Astrocyte of the cerebellum (primary cell): ENCODE results near the gene MYL6B.
A peak's percentile ranks its signal among the peaks of the same experiment; 100 is the strongest.

ENCODE experiments used
- DNase-seq: peaks from one replicate; pipeline ENCODE4 v3.0.0-alpha.2; 2011; ENCODE audit warnings: low read depth
- H3K4me3 ChIP-seq: 2 replicates; pipeline ENCODE4 v1.5.1; 2011; ENCODE audit warnings: mild to moderate bottlenecking, low read depth, low read length, moderate library complexity
- in situ Hi-C: cut with HindIII; loops from 2 replicates; pipeline ENCODE4 v1.10.0; 2017; ENCODE audit warnings: low sequenced_read_pairs
- TF ChIP-seq, protein P1 (sequence below): IDR thresholded peaks from 2 replicates; pipeline ENCODE4 v1.5.1; 2012; ENCODE audit warnings: low read length, low read depth, moderate library complexity, mild to moderate bottlenecking; ENCODE audit errors: missing control alignments

The MYL6B gene

DNA sequence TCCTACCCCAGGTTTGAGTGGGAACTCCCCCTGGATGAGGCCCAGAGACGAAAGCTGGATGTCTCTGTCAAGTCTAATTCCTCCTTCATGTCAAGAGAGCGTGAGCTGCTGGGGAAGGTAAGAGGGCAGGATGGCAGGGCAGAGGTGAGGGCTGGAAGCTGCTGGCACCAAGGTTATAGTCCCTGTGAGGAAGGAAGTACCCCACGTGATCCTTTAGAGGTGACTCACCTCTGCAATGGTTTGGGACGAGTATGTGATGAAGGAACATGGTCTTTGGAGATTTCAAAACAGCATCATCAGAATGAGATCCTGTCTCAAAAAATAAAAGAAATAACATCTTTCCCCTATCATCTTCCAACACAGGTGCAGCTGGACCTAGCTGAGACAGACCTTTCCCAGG, 9.2 kb upstream of the MYL6B start:
- no peak overlapping the region for H3K4me3 ChIP-seq
- in situ Hi-C loops = no loop called here
- no peak for DNase-seq
- TF ChIP-seq, protein P1, sequence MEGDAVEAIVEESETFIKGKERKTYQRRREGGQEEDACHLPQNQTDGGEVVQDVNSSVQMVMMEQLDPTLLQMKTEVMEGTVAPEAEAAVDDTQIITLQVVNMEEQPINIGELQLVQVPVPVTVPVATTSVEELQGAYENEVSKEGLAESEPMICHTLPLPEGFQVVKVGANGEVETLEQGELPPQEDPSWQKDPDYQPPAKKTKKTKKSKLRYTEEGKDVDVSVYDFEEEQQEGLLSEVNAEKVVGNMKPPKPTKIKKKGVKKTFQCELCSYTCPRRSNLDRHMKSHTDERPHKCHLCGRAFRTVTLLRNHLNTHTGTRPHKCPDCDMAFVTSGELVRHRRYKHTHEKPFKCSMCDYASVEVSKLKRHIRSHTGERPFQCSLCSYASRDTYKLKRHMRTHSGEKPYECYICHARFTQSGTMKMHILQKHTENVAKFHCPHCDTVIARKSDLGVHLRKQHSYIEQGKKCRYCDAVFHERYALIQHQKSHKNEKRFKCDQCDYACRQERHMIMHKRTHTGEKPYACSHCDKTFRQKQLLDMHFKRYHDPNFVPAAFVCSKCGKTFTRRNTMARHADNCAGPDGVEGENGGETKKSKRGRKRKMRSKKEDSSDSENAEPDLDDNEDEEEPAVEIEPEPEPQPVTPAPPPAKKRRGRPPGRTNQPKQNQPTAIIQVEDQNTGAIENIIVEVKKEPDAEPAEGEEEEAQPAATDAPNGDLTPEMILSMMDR = no peak

DNA sequence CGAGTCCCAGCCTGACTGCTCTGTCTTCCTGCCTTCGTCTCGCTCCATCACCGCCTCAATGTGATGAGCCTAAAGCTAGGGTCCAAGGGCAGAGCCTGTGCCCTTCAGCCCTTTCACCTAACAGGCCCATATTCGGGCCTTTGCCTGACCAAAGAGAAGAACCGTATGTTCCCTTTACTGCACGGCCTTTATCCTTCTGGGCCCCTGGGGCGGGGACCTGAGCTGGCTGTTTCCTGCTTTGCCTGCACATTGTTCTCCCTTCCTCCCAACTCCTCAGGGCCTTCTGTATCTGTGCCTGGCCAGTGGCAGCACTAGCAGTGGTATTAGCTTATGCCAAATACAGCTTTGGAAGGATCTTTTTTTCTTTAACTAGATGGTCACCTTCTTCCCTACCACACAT, 8.5 kb upstream of the MYL6B start:
- no peak overlapping the region for H3K4me3 ChIP-seq
- TF ChIP-seq, protein P1 = no peak
- in situ Hi-C loops = no loop called here
- no peak for DNase-seq

DNA sequence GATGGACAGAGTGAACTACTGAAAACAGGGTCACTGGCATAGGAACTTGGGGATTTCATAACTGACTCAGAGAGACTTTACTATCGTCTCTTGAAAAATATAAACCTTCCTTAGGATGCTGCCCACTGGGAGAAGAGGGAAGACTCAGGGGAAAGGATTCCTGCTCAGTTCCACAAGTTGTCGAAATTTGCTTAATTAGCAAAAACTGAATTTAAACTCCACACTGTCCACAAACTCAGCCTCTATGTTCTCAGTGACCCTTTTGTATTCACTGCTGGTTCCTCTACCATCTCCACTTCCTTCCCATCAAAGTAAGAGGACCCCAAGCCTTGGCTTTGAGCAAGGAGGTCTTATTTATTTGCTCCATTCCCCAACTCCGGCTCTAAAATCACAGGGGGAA, 7.2 kb upstream of the MYL6B start:
- no peak for DNase-seq
- in situ Hi-C loops = no loop called here
- TF ChIP-seq, protein P1 = no peak
- H3K4me3 ChIP-seq = no peak overlapping the region

DNA sequence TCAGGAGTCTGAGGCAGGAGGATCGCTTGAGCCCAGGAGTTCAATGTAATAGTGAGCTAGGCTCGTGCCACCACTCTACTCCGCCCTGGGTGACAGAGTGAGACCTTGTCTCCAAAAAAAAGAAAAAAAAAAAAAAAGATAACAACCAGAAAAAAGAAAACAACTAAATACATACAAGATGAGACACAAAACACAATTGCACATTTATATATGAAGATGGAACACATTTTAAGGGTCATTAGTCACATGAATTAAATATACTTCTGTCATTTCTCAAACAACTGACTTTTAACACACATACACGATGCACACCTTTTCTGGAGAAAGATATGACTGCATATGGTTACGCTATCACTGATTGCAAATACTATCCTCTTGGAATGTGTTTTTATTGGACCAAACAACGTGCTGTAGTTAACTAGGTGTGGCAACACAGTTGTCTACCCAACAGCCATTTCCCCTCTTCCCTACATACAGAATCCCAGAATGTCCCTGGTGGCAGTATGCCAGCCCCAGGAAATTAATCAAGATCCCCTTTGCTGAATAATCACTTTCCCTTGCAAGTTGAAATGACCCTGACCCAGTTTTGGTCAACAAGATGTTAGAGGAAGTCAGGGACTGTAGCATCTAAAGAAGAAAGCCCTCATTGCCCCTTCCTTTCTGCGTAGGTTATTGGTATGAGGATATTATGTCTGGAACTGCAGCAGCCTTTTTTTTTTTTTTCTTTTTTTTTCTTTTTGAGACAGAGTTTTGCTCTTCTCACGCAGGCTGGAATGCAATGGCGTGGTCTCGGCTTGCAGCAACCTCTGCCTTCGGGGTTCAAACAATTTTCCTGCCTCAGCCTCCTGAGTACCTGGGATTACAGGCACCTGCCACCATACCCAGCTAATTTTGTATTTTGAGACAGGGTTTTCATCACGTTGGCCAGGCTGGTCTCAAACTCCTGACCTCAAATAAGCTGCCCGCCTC, 5.6 kb upstream of the MYL6B start:
- H3K4me3 ChIP-seq = no peak overlapping the region
- in situ Hi-C loops = no loop called here
- TF ChIP-seq, protein P1 = no peak
- DNase-seq = no peak

DNA sequence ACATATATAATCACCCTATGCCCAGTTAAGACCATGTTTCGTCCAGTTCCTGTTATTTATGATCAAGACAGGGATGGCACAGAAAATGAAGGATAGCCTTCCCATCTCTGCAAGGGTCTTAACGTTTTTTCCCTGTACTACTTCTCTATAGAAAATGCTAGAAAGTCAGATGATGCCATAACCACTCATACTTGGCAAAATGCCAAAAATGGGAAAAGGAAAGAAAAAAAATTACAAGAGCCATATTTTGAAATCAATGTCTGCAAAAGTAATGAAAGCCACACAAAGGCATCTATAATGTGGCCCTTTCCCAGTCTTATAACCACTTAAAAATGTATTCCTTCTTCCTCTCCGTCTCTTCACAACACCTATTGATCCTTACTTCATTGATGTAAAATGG, 1.8 kb upstream of the MYL6B start:
- peak; percentile 35 for DNase-seq
- TF ChIP-seq, protein P1 = no peak
- in situ Hi-C loops = no loop called here
- no peak overlapping the region for H3K4me3 ChIP-seq

DNA sequence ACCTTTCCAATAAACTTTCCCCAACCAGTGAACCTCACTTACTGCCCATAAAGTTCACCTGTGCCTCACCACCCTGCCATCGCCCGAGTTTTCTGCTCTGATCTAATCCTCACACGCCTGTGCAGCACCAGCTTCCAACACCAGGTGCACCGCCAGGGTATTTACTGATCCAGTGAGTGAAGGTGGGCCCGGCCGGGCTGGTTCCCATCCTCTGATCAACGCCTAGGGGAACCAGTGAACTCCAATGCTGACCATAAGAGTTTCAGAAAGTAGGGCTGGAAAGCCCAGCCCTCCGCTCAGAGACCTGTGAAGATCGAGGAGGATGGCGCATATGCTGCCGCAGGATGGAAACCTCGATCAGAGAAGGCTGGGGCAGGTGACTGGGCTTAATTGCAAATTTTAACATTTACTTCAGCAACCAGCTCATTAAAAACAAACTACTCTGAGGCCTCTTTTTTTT, 685 bp upstream of the MYL6B start:
- peak overlapping the region; percentile 75 for H3K4me3 ChIP-seq
- in situ Hi-C loops = no loop called here
- TF ChIP-seq, protein P1 = peak; percentile 50
- no peak for DNase-seq
